GM23338 (cell line): ENCODE measurements around the gene ATPAF1. TPM values are rescaled to one million over a fixed set of nuclear protein-coding genes. Genes with fewer than 3 reads are reported as not detected.

Experiments
- ATAC-seq: fragments of 200-7000 bp; cut with Tn5 transposase; 3 replicates; pipeline ENCODE4 v1.9.1; 2020
- DNase-seq: peaks from one replicate; pipeline ENCODE4 v3.0.0-alpha.2; 2015; ENCODE audit warnings: low spot score
- H2AFZ ChIP-seq: fragments of 200-600 bp; sonication (generic); 2 replicates; pipeline ENCODE4 v1.8.0; 2016; ENCODE audit warnings: antibody characterized with exemption, mild to moderate bottlenecking, moderate library complexity
- H3F3A ChIP-seq: fragments of 200-600 bp; sonication (generic); replicated peaks from 2 replicates; pipeline ENCODE4 v1.8.0; 2017; ENCODE audit warnings: antibody characterized with exemption, mixed run types, low read depth
- H3K27ac ChIP-seq: fragments of 200-600 bp; sonication (generic); 2 replicates; pipeline ENCODE4 v1.6.1; 2016; ENCODE audit warnings: low read depth
- H3K27me3 ChIP-seq: fragments of 200-600 bp; sonication (generic); 2 replicates; pipeline ENCODE4 v1.8.0; 2016; ENCODE audit warnings: mild to moderate bottlenecking, mixed run types, moderate library complexity; ENCODE audit not compliant: insufficient read depth
- H3K36me3 ChIP-seq: fragments of 200-600 bp; sonication (generic); 2 replicates; pipeline ENCODE4 v1.8.0; 2016; ENCODE audit warnings: mild to moderate bottlenecking; ENCODE audit not compliant: insufficient read depth
- H3K4me1 ChIP-seq: fragments of 200-600 bp; sonication (generic); 2 replicates; pipeline ENCODE4 v1.8.0; 2016; ENCODE audit warnings: mild to moderate bottlenecking, moderate library complexity; ENCODE audit not compliant: insufficient read depth
- H3K4me2 ChIP-seq: fragments of 200-600 bp; sonication (generic); 2 replicates; pipeline ENCODE4 v1.7.1; 2017; ENCODE audit warnings: mixed run types
- H3K4me3 ChIP-seq: fragments of 200-600 bp; sonication (generic); 2 replicates; pipeline ENCODE4 v1.6.1; 2016; ENCODE audit warnings: mixed run types
- H3K79me2 ChIP-seq: fragments of 200-600 bp; sonication (generic); replicated peaks from 2 replicates; pipeline ENCODE4 v1.8.0; 2017; ENCODE audit warnings: mild to moderate bottlenecking; ENCODE audit not compliant: insufficient read depth
- H3K9me2 ChIP-seq: fragments of 200-600 bp; sonication (generic); 2 replicates; pipeline ENCODE4 v1.8.0; 2017; ENCODE audit not compliant: insufficient read depth
- H4K20me1 ChIP-seq: fragments of 200-600 bp; sonication (generic); replicated peaks from 2 replicates; pipeline ENCODE4 v1.8.0; 2017; ENCODE audit warnings: mild to moderate bottlenecking; ENCODE audit not compliant: insufficient read depth
- H3K27ac Mint-ChIP-seq: 2 replicates; pipeline ENCODE4 v1.8.0; 2020; ENCODE audit warnings: inconsistent platforms, mild to moderate bottlenecking, moderate library complexity, mixed read lengths
- H3K27me3 Mint-ChIP-seq: 3 replicates; pipeline ENCODE4 v1.8.0; 2022; ENCODE audit warnings: low read depth, mild to moderate bottlenecking, moderate library complexity, mixed read lengths, inconsistent platforms; ENCODE audit not compliant: insufficient read depth, poor library complexity
- H3K36me3 Mint-ChIP-seq: 3 replicates; pipeline ENCODE4 v1.8.0; 2021; ENCODE audit warnings: low read depth, mild to moderate bottlenecking, inconsistent platforms, moderate library complexity, mixed read lengths
- H3K4me1 Mint-ChIP-seq: 3 replicates; pipeline ENCODE4 v1.8.0; 2020; ENCODE audit warnings: mild to moderate bottlenecking, inconsistent platforms, mixed read lengths
- H3K4me3 Mint-ChIP-seq: 3 replicates; pipeline ENCODE4 v1.8.0; 2021; ENCODE audit warnings: moderate library complexity, mild to moderate bottlenecking, inconsistent platforms, mixed read lengths
- H3K9me3 Mint-ChIP-seq: 3 replicates; pipeline ENCODE4 v1.8.0; 2020; ENCODE audit warnings: moderate library complexity, mild to moderate bottlenecking, inconsistent platforms, mixed read lengths
- CREB1 ChIP-seq: fragments of 250-450 bp; sonication (Bioruptor Pico); IDR thresholded peaks from 2 replicates; pipeline ENCODE4 v1.5.0; 2020; ENCODE audit warnings: low read depth, mild to moderate bottlenecking, moderate library complexity
- EZH2 ChIP-seq: fragments of 200-600 bp; sonication (generic); IDR thresholded peaks from one replicate; pipeline ENCODE4 v1.8.0; 2017; ENCODE audit warnings: antibody characterized with exemption, mild to moderate bottlenecking, low read depth; ENCODE audit not compliant: unreplicated experiment
- NANOG ChIP-seq: IDR thresholded peaks from 2 replicates; pipeline ENCODE4 v1.6.1; 2016; ENCODE audit warnings: antibody characterized with exemption, borderline replicate concordance
- POLR2AphosphoS5 ChIP-seq: IDR thresholded peaks from 2 replicates; pipeline ENCODE4 v1.6.1; 2016; ENCODE audit warnings: antibody characterized with exemption, low read depth
- STAT1 ChIP-seq: IDR thresholded peaks from one replicate; pipeline ENCODE4 v1.6.1; 2016; ENCODE audit warnings: antibody characterized with exemption; ENCODE audit not compliant: unreplicated experiment
- ZNF114 ChIP-seq: fragments of 250-450 bp; sonication (Bioruptor Pico); IDR thresholded peaks from 2 replicates; pipeline ENCODE4 v1.5.0; 2020; ENCODE audit warnings: mild to moderate bottlenecking, moderate library complexity
- polyA plus RNA-seq: library from polyadenylated mRNA; unstranded; fragments of >200 nt; fragmentation: Nextera tagmentation; extraction: Ambion mirVana; gene quantifications from 2 replicates; pipeline ENCODE4 v1.2.1, GENCODE V29; 2016
- total RNA-seq: library from RNA; depleted of rRNA; stranded (reverse); fragments of >200 nt; shearing (Covaris generic); gene quantifications from 2 replicates; pipeline ENCODE4 v1.2.3, GENCODE V29; 2014
- TF ChIP-seq, protein P1 (sequence below): IDR thresholded peaks from 2 replicates; pipeline ENCODE4 v1.6.1; 2016; ENCODE audit warnings: antibody characterized with exemption
- TF ChIP-seq, protein P2 (sequence below): IDR thresholded peaks from one replicate; pipeline ENCODE4 v1.6.1; 2018; ENCODE audit warnings: antibody characterized with exemption; ENCODE audit not compliant: unreplicated experiment
- TF ChIP-seq, protein P3 (sequence below): fragments of 250-450 bp; sonication (Bioruptor Pico); IDR thresholded peaks from 2 replicates; pipeline ENCODE4 v1.5.0; 2020; ENCODE audit warnings: mild to moderate bottlenecking, moderate library complexity

Gene ATPAF1
- total and polyA plus RNA-seq, 2 experiments from 2014 or later = 41.2 to 67.6 TPM

DNA sequence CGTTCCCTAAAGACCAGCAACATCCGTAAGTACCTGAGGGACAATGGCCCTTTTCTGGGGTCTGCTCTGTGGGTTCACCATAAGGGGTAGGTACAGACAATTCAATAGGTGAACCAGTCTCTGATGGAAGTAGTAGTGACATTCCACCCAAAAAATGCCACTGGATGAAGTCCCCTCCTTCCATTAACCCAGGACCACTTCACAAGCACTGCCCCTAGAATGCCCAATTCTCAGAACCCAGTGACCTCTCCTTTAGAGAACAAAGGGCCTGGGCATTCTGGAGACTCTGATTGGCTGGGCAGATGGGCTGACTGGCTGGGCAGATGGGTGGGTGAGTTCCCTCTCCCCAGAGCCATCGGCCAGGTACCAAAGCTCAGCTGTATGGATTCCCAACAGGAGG lies 3.4 kb upstream of the ATPAF1 start, which contains the start of gene TEX38:
Gene TEX38, plus strand, starts transcription at position 301 of the 400 bp plus-strand sequence. Its CDS starts 81 bp downstream, at position 382.
- no peak within 1 kb of the TSS for H3K27ac ChIP-seq
- peaks cover 29% of the 10 kb centered on the region for H3K4me1 Mint-ChIP-seq
- peaks cover 12% of the 10 kb centered on the region for H3K79me2 ChIP-seq
- H3F3A ChIP-seq = no peaks in the 10 kb centered on the region
- H3K36me3 ChIP-seq = no peaks in the 10 kb centered on the region
- H3K4me3 ChIP-seq = no peak within 1 kb of the TSS
- H2AFZ ChIP-seq = no peak within 1 kb of the TSS
- H3K4me2 ChIP-seq = no peak within 1 kb of the TSS
- H3K27me3 Mint-ChIP-seq = no peaks in the 10 kb centered on the region
- TF ChIP-seq EZH2 (no peak), CREB1 (no peak), ZNF114 (CRISPR knock-in tag) (no peak), POLR2AphosphoS5 (no peak)
- TF ChIP-seq, protein P1, sequence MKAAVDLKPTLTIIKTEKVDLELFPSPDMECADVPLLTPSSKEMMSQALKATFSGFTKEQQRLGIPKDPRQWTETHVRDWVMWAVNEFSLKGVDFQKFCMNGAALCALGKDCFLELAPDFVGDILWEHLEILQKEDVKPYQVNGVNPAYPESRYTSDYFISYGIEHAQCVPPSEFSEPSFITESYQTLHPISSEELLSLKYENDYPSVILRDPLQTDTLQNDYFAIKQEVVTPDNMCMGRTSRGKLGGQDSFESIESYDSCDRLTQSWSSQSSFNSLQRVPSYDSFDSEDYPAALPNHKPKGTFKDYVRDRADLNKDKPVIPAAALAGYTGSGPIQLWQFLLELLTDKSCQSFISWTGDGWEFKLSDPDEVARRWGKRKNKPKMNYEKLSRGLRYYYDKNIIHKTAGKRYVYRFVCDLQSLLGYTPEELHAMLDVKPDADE = no peak
- TF ChIP-seq, protein P2, sequence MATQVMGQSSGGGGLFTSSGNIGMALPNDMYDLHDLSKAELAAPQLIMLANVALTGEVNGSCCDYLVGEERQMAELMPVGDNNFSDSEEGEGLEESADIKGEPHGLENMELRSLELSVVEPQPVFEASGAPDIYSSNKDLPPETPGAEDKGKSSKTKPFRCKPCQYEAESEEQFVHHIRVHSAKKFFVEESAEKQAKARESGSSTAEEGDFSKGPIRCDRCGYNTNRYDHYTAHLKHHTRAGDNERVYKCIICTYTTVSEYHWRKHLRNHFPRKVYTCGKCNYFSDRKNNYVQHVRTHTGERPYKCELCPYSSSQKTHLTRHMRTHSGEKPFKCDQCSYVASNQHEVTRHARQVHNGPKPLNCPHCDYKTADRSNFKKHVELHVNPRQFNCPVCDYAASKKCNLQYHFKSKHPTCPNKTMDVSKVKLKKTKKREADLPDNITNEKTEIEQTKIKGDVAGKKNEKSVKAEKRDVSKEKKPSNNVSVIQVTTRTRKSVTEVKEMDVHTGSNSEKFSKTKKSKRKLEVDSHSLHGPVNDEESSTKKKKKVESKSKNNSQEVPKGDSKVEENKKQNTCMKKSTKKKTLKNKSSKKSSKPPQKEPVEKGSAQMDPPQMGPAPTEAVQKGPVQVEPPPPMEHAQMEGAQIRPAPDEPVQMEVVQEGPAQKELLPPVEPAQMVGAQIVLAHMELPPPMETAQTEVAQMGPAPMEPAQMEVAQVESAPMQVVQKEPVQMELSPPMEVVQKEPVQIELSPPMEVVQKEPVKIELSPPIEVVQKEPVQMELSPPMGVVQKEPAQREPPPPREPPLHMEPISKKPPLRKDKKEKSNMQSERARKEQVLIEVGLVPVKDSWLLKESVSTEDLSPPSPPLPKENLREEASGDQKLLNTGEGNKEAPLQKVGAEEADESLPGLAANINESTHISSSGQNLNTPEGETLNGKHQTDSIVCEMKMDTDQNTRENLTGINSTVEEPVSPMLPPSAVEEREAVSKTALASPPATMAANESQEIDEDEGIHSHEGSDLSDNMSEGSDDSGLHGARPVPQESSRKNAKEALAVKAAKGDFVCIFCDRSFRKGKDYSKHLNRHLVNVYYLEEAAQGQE = no peak
- peaks cover 5% of the 10 kb centered on the region; the same call in 1 of the 3 replicates for H3K36me3 Mint-ChIP-seq
- no peaks in the 10 kb centered on the region for H3K9me3 Mint-ChIP-seq
- H4K20me1 ChIP-seq = peaks cover 3% of the 10 kb centered on the region; the same call in 1 of the 2 replicates
- DNase-seq (no peak), ATAC-seq (no peak)
- H3K27me3 ChIP-seq = no peaks in the 10 kb centered on the region
- peaks cover 25% of the 10 kb centered on the region for H3K4me1 ChIP-seq
- no peaks in the 10 kb centered on the region for H3K9me2 ChIP-seq
- no peak within 1 kb of the TSS for H3K4me3 Mint-ChIP-seq
- no peak within 1 kb of the TSS for H3K27ac Mint-ChIP-seq

DNA sequence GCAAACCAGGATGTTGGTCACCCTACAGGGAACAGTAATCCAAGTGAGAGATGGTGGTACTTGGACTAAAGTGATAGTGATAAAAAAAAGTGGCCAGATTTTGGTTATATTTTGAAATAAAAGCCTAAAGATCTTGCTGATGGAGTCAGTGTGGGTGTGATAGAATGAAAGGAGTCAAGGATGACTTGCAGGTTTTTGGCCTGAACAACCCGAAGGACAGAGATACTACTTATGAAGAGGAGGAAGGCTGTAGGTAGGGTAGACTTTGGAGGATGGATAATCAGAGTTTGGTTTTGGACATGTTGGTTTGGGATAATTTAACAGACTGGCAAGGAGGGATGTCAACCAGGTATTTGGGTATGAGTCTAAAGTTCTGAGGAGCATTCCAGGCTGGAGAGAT lies 2.0 kb upstream of the ATPAF1 start:
- no peak overlapping the region for H2AFZ ChIP-seq
- H3K4me2 ChIP-seq = no peak overlapping the region
- Mint-ChIP-seq H3K27me3 (no peaks in the 10 kb centered on the region), H3K4me1 (peaks cover 24% of the 10 kb centered on the region), H3K4me3 (no peak overlapping the region), H3K36me3 (no peaks in the 10 kb centered on the region; the same call in 2 of the 3 replicates), H3K9me3 (no peaks in the 10 kb centered on the region), H3K27ac (no peak overlapping the region)
- no peaks in the 10 kb centered on the region for H3K9me2 ChIP-seq
- no peak overlapping the region for H3K27ac ChIP-seq
- no peak for TF ChIP-seq STAT1
- TF ChIP-seq POLR2AphosphoS5 = no peak
- no peak for TF ChIP-seq EZH2
- TF ChIP-seq, protein P3, sequence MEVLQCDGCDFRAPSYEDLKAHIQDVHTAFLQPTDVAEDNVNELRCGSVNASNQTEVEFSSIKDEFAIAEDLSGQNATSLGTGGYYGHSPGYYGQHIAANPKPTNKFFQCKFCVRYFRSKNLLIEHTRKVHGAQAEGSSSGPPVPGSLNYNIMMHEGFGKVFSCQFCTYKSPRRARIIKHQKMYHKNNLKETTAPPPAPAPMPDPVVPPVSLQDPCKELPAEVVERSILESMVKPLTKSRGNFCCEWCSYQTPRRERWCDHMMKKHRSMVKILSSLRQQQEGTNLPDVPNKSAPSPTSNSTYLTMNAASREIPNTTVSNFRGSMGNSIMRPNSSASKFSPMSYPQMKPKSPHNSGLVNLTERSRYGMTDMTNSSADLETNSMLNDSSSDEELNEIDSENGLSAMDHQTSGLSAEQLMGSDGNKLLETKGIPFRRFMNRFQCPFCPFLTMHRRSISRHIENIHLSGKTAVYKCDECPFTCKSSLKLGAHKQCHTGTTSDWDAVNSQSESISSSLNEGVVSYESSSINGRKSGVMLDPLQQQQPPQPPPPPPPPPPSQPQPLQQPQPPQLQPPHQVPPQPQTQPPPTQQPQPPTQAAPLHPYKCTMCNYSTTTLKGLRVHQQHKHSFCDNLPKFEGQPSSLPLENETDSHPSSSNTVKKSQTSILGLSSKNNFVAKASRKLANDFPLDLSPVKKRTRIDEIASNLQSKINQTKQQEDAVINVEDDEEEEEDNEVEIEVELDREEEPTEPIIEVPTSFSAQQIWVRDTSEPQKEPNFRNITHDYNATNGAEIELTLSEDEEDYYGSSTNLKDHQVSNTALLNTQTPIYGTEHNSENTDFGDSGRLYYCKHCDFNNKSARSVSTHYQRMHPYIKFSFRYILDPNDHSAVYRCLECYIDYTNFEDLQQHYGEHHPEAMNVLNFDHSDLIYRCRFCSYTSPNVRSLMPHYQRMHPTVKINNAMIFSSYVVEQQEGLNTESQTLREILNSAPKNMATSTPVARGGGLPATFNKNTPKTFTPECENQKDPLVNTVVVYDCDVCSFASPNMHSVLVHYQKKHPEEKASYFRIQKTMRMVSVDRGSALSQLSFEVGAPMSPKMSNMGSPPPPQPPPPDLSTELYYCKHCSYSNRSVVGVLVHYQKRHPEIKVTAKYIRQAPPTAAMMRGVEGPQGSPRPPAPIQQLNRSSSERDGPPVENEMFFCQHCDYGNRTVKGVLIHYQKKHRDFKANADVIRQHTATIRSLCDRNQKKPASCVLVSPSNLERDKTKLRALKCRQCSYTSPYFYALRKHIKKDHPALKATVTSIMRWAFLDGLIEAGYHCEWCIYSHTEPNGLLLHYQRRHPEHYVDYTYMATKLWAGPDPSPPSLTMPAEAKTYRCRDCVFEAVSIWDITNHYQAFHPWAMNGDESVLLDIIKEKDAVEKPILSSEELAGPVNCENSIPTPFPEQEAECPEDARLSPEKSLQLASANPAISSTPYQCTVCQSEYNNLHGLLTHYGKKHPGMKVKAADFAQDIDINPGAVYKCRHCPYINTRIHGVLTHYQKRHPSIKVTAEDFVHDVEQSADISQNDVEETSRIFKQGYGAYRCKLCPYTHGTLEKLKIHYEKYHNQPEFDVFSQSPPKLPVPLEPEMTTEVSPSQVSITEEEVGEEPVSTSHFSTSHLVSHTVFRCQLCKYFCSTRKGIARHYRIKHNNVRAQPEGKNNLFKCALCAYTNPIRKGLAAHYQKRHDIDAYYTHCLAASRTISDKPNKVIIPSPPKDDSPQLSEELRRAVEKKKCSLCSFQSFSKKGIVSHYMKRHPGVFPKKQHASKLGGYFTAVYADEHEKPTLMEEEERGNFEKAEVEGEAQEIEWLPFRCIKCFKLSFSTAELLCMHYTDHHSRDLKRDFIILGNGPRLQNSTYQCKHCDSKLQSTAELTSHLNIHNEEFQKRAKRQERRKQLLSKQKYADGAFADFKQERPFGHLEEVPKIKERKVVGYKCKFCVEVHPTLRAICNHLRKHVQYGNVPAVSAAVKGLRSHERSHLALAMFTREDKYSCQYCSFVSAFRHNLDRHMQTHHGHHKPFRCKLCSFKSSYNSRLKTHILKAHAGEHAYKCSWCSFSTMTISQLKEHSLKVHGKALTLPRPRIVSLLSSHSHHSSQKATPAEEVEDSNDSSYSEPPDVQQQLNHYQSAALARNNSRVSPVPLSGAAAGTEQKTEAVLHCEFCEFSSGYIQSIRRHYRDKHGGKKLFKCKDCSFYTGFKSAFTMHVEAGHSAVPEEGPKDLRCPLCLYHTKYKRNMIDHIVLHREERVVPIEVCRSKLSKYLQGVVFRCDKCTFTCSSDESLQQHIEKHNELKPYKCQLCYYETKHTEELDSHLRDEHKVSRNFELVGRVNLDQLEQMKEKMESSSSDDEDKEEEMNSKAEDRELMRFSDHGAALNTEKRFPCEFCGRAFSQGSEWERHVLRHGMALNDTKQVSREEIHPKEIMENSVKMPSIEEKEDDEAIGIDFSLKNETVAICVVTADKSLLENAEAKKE (CRISPR knock-in tag) = no peak
- no peak for TF ChIP-seq NANOG
- TF ChIP-seq CREB1 = no peak
- peaks cover 6% of the 10 kb centered on the region; the same call in 1 of the 2 replicates for H4K20me1 ChIP-seq
- H3K79me2 ChIP-seq = peaks cover 16% of the 10 kb centered on the region
- no peak for ATAC-seq
- H3K27me3 ChIP-seq = no peaks in the 10 kb centered on the region
- H3K4me3 ChIP-seq = no peak overlapping the region
- no peaks in the 10 kb centered on the region for H3F3A ChIP-seq
- H3K36me3 ChIP-seq = no peaks in the 10 kb centered on the region; the same call in 1 of the 2 replicates
- DNase-seq = no peak
- H3K4me1 ChIP-seq = peaks cover 28% of the 10 kb centered on the region
